HEK293T (cell line): ENCODE results near the gene DRAM1.

Source experiments
- BHLHE40 ChIP-seq: fragments of 450-650 bp; IDR thresholded peaks from 2 replicates; pipeline ENCODE4 v1.6.1; 2016; ENCODE audit warnings: mild to moderate bottlenecking, moderate library complexity, borderline replicate concordance
- ZNF384 ChIP-seq: fragments of 450-650 bp; IDR thresholded peaks from 2 replicates; pipeline ENCODE4 v1.6.1; 2016

DNA sequence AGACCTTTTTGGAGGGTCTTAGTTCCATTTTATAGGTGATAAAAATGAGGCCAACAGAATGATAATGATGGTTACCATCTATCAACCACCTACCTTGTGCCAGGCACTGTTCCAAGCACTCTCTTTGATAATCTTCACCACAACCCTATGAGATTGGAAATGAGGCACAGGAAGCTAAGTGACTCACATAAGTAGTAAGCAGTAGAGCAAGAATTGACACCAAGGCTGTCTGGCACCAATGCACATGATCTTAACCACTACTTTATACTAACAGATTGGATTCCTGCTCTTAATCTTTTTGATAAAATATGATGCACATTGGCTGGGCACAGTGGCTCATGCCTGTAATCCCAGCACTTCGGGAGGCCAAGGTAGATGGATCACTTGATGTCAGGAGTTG, 91.4 kb downstream of the DRAM1 start:
- TF ChIP-seq BHLHE40 (no peak), ZNF384 (no peak)
